Fibroblast of lung (primary cell): ENCODE measurements around the gene COQ8B. TPM values are rescaled to one million over a fixed set of nuclear protein-coding genes. Genes with fewer than 3 reads are reported as not detected.

Experiments
- DNase-seq, 2 donors: peaks; one replicate each; pipeline versions ENCODE4 v3.0.0 to v3.0.0-alpha.2; 2010; ENCODE audit warnings: low read depth in 2 of 2
- H2AFZ ChIP-seq: 2 replicates; pipeline ENCODE4 v1.5.1; 2012; ENCODE audit warnings: low read length, control low read depth, inconsistent platforms
- H3K27ac ChIP-seq: 2 replicates; pipeline ENCODE4 v1.5.1; 2011; ENCODE audit warnings: low read length, control low read depth; ENCODE audit not compliant: insufficient read depth
- H3K27me3 ChIP-seq: 2 replicates; pipeline ENCODE4 v1.5.1; 2011; ENCODE audit warnings: mild to moderate bottlenecking, low read length; ENCODE audit not compliant: control insufficient read depth, insufficient read depth
- H3K36me3 ChIP-seq: 2 replicates; pipeline ENCODE4 v1.5.1; 2011; ENCODE audit warnings: low read length; ENCODE audit not compliant: control insufficient read depth, insufficient read depth
- H3K4me1 ChIP-seq: 2 replicates; pipeline ENCODE4 v1.5.1; 2011; ENCODE audit warnings: low read length; ENCODE audit not compliant: control insufficient read depth, insufficient read depth; ENCODE audit errors: extremely low read depth
- H3K4me2 ChIP-seq: 2 replicates; pipeline ENCODE4 v1.5.1; 2011; ENCODE audit warnings: low read length, control low read depth; ENCODE audit not compliant: insufficient read depth; ENCODE audit errors: extremely low read depth
- H3K4me3 ChIP-seq, 4 experiments: fragments of 200-600 bp in 1 of 4; sonication (generic) in 1 of 4; replicated peaks in 1 of 4; 2 replicates each; pipeline ENCODE4 v1.5.1; 2011 to 2016; ENCODE audit warnings: low read length in 4 of 4, low read depth in 3 of 4, mild to moderate bottlenecking in 3 of 4, control low read depth in 2 of 4, inconsistent platforms in 1 of 4, mixed read lengths in 1 of 4; ENCODE audit not compliant: insufficient read depth in 1 of 4; ENCODE audit errors: control extremely low read depth in 1 of 4
- H3K79me2 ChIP-seq: 2 replicates; pipeline ENCODE4 v1.5.1; 2012; ENCODE audit warnings: mild to moderate bottlenecking, low read length, inconsistent platforms; ENCODE audit not compliant: control insufficient read depth, insufficient read depth
- H3K9ac ChIP-seq: 2 replicates; pipeline ENCODE4 v1.5.1; 2011; ENCODE audit warnings: mild to moderate bottlenecking, low read length, control low read depth; ENCODE audit not compliant: insufficient read depth
- H3K9me3 ChIP-seq: 2 replicates; pipeline ENCODE4 v1.5.1; 2012; ENCODE audit warnings: low read depth, low read length; ENCODE audit not compliant: control insufficient read depth, insufficient read depth
- H4K20me1 ChIP-seq: 2 replicates; pipeline ENCODE4 v1.5.1; 2011; ENCODE audit warnings: low read length; ENCODE audit not compliant: control insufficient read depth, insufficient read depth; ENCODE audit errors: extremely low read depth
- EZH2 ChIP-seq: IDR thresholded peaks from 2 replicates; pipeline ENCODE4 v1.5.1; 2012; ENCODE audit warnings: low read length, control low read depth, mild to moderate bottlenecking; ENCODE audit errors: missing control alignments
- polyA plus RNA-seq, 2 donors: library from polyadenylated mRNA; depleted of rRNA in 1 of 2; stranded (reverse) in 1 of 2; unstranded in 1 of 2; fragments of >200 nt; gene quantifications; 2 replicates each; pipeline ENCODE4 v1.2.1, GENCODE V29; 2011 to 2012; ENCODE audit warnings: missing spikeins in 1 of 2
- total RNA-seq: library from RNA; depleted of rRNA; stranded (reverse); fragments of >200 nt; gene quantifications from 2 replicates; pipeline ENCODE4 v1.2.1, GENCODE V29; 2014
- TF ChIP-seq, protein P1 (sequence below), 2 donors: IDR thresholded peaks in 1 of 2; conservative IDR thresholded peaks in 1 of 2; 1 replicate in 1 of 2; 2 replicates in 1 of 2; pipeline ENCODE4 v1.5.1; 2011 to 2012; ENCODE audit warnings: low read length in 2 of 2, control low read depth in 1 of 2, inconsistent platforms in 1 of 2, low read depth in 1 of 2, mild to moderate bottlenecking in 1 of 2

COQ8B gene
- total and polyA plus RNA-seq, 2 donors (not counting 1 experiment from before 2014, with no cell fraction given), result 13.7 to 43.4 TPM

DNA sequence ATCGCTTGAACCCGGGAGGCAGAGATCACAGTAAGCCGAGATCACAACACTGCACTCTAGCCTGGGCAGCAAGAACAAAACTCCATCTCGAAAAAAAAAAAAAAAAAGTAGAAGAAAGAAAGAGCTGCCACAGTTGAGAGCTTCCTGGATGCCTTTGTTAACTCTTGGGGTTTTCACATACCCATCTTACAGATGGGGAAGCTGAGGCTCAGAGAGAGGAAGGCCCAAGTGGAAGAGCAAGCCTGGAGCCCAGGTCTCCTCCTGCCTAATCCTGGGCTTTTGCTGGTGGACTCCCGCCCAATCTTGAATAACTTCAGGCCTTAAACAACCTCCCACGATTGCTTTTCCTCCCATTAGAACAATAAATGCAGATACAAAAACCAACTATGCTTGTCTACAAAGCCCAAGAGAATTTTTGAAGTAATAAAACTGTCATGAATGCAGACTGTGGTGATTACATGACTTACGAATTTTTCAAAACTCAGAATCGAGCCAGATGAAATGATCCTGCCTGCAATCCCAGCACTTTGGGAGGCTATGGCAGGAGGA, 73.9 kb downstream of the COQ8B start:
- TF ChIP-seq EZH2, result no peak
- TF ChIP-seq, protein P1, sequence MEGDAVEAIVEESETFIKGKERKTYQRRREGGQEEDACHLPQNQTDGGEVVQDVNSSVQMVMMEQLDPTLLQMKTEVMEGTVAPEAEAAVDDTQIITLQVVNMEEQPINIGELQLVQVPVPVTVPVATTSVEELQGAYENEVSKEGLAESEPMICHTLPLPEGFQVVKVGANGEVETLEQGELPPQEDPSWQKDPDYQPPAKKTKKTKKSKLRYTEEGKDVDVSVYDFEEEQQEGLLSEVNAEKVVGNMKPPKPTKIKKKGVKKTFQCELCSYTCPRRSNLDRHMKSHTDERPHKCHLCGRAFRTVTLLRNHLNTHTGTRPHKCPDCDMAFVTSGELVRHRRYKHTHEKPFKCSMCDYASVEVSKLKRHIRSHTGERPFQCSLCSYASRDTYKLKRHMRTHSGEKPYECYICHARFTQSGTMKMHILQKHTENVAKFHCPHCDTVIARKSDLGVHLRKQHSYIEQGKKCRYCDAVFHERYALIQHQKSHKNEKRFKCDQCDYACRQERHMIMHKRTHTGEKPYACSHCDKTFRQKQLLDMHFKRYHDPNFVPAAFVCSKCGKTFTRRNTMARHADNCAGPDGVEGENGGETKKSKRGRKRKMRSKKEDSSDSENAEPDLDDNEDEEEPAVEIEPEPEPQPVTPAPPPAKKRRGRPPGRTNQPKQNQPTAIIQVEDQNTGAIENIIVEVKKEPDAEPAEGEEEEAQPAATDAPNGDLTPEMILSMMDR (conservative IDR thresholded peaks at IDR 0.05 in 1 of 2, IDR thresholded peaks at IDR 0.05 in 1 of 2; ENCODE audit: low read depth in 1 of 2, low read length in 2 of 2), result no peak
- Histone ChIP-seq H3K4me1 (peaks cover 25% of the 10 kb centered on the region), H3K9me3 (no peaks in the 10 kb centered on the region), H3K79me2 (no peaks in the 10 kb centered on the region), H3K27ac (no peak overlapping the region), H3K27me3 (no peaks in the 10 kb centered on the region), H3K9ac (no peak overlapping the region), H3K36me3 (no peaks in the 10 kb centered on the region), H2AFZ (no peak overlapping the region), H3K4me3 (no peak overlapping the region), H3K4me2 (no peak overlapping the region), H4K20me1 (no peaks in the 10 kb centered on the region)
- no peak for DNase-seq

DNA sequence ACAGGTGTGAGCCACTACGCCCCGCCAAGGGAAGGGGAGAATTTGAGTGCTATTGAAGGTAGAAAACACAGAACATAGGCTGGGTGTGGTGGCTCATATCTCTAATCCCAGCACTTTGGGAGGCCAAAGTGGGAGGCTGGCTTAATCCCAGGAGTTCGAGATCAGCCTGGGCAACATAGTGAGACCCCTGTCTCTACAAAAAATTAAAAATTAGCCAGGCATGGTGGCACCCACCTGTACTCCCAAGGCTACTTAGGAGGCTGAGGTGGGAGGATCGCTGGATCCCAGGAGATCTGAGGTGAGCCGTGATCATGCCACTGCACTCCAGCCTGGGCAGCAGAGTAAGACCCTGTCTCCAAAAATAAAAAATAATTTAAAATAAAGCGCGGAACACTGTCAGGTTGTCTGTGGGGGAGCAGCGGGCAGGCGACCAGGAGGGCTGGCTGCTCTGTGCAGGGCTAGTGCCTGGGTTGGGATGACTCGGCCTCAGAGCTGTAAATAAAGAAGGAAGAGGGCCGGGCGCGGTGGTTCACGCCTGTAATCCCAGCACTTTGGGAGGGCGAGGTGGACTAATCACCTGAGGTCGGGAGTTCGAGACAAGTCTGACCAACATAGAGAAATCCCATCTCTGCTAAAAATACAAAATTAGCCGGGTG, 74.5 kb downstream of the COQ8B start:
- DNase-seq, result no peak
- TF ChIP-seq EZH2, result no peak
- TF ChIP-seq, protein P1 (conservative IDR thresholded peaks at IDR 0.05 in 1 of 2, IDR thresholded peaks at IDR 0.05 in 1 of 2; ENCODE audit: low read depth in 1 of 2, low read length in 2 of 2), result no peak
- no peaks in the 10 kb centered on the region for H3K9me3 ChIP-seq
- no peaks in the 10 kb centered on the region for H3K79me2 ChIP-seq
- H4K20me1 ChIP-seq, result no peaks in the 10 kb centered on the region
- no peak overlapping the region for H3K4me2 ChIP-seq
- no peak overlapping the region for H3K4me3 ChIP-seq
- peaks cover 25% of the 10 kb centered on the region for H3K4me1 ChIP-seq
- no peaks in the 10 kb centered on the region for H3K36me3 ChIP-seq
- no peak overlapping the region for H2AFZ ChIP-seq
- H3K27ac ChIP-seq, result no peak overlapping the region
- no peak overlapping the region for H3K9ac ChIP-seq
- H3K27me3 ChIP-seq, result no peaks in the 10 kb centered on the region

Other genes with a start within 250 kb of the COQ8B start
- gene SPTBN4, start 249.9 kb downstream of the COQ8B start, total RNA-seq, result 3.9 and 6.6 TPM in 2 replicates
- gene SPTBN4, start 249.9 kb downstream of the COQ8B start, polyA plus RNA-seq, result 1.3 and 2.0 TPM in 2 replicates
- gene SHKBP1, start 140.0 kb downstream of the COQ8B start, total RNA-seq, result 22.3 and 43.4 TPM in 2 replicates
- 35.6 and 43.2 TPM in 2 replicates for gene SHKBP1, start 140.0 kb downstream of the COQ8B start, polyA plus RNA-seq
- gene LTBP4, start 115.5 kb downstream of the COQ8B start, total RNA-seq, result 46.4 and 60.9 TPM in 2 replicates
- 29.6 and 31.7 TPM in 2 replicates for gene LTBP4, start 115.5 kb downstream of the COQ8B start, polyA plus RNA-seq
- 30.6 and 33.4 TPM in 2 replicates for gene NUMBL, start 26.2 kb downstream of the COQ8B start, total RNA-seq
- 26.2 and 28.2 TPM in 2 replicates for gene NUMBL, start 26.2 kb downstream of the COQ8B start, polyA plus RNA-seq
- 19.5 and 23.1 TPM in 2 replicates for gene ITPKC, start 226 bp upstream of the COQ8B start, total RNA-seq
- 6.5 TPM in 2 replicates for gene ITPKC, start 226 bp upstream of the COQ8B start, polyA plus RNA-seq
- 0.51 and 1.8 TPM in 2 replicates for gene ACTMAP, start 33.6 kb upstream of the COQ8B start, total RNA-seq
- gene ACTMAP, start 33.6 kb upstream of the COQ8B start, polyA plus RNA-seq, result 2.2 and 2.5 TPM in 2 replicates
- gene SNRPA, start 34.3 kb upstream of the COQ8B start, total RNA-seq, result 22.1 and 41.9 TPM in 2 replicates
- 74.4 and 134 TPM in 2 replicates for gene SNRPA, start 34.3 kb upstream of the COQ8B start, polyA plus RNA-seq
- 0.26 TPM in 1 of 2 replicates, not detected in the other for gene MIA, start 58.6 kb upstream of the COQ8B start, total RNA-seq
- gene MIA, start 58.6 kb upstream of the COQ8B start, polyA plus RNA-seq, result 0.99 TPM in 1 of 2 replicates, not detected in the other
- gene RAB4B, start 61.4 kb upstream of the COQ8B start, total RNA-seq, result 4.4 and 10.6 TPM in 2 replicates
- gene RAB4B, start 61.4 kb upstream of the COQ8B start, polyA plus RNA-seq, result 11.8 and 12.8 TPM in 2 replicates
- 83.2 and 106 TPM in 2 replicates for gene EGLN2, start 82.3 kb upstream of the COQ8B start, total RNA-seq
- 27.3 and 33.9 TPM in 2 replicates for gene EGLN2, start 82.3 kb upstream of the COQ8B start, polyA plus RNA-seq
- not detected in 2 replicates for gene CYP2A6, start 133.6 kb upstream of the COQ8B start, total RNA-seq
- gene CYP2A6, start 133.6 kb upstream of the COQ8B start, polyA plus RNA-seq, result not detected in 2 replicates
- not detected in 2 replicates for gene CYP2A7, start 165.3 kb upstream of the COQ8B start, total RNA-seq
- not detected in 2 replicates for gene CYP2A7, start 165.3 kb upstream of the COQ8B start, polyA plus RNA-seq